ENCODE data around the gene C16orf87.
A peak's percentile ranks its signal among the peaks of the same experiment; 100 is the strongest.

C16orf87 gene

DNA sequence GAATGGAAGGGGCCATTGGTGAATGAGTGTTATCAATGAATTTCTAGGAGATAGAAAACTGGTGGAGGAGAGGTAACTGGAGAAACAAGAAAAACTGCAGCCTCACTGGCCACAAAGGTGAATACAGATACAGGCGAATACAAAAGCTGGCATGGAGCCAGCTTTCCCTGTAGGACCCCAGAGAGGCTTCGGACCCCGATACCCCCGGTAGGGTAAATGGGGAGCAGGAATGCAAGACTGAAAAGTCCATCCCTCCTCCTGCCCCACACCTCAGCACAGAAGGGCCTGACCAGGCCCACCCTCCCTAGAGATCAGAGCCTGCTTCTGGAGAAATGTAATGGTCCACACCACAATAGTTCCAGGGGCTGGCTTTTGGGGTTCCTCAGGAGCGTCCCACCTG is 78.0 kb downstream of the C16orf87 start:
- DNase-seq: no peak

DNA sequence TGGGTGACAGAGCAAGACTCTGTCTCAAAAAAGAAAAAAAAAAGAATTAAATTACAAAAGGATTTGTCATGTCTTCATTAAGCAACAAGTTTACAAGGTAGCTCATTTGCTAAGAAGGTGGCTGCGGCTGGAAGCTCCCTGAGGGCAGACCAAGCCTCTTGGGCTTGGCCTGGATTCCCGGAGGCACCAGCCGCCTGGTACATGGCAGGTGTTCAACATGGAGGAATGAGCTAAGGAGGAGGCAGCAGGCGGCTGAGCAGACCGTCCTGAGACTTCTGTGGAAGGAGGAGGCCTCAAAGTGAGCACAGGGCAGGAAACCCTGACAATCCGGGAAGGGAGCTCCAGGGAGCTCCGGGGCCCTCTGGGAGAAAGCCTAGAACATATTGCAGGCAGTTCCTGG is 79.6 kb downstream of the C16orf87 start:
- DNase-seq: no peak

DNA sequence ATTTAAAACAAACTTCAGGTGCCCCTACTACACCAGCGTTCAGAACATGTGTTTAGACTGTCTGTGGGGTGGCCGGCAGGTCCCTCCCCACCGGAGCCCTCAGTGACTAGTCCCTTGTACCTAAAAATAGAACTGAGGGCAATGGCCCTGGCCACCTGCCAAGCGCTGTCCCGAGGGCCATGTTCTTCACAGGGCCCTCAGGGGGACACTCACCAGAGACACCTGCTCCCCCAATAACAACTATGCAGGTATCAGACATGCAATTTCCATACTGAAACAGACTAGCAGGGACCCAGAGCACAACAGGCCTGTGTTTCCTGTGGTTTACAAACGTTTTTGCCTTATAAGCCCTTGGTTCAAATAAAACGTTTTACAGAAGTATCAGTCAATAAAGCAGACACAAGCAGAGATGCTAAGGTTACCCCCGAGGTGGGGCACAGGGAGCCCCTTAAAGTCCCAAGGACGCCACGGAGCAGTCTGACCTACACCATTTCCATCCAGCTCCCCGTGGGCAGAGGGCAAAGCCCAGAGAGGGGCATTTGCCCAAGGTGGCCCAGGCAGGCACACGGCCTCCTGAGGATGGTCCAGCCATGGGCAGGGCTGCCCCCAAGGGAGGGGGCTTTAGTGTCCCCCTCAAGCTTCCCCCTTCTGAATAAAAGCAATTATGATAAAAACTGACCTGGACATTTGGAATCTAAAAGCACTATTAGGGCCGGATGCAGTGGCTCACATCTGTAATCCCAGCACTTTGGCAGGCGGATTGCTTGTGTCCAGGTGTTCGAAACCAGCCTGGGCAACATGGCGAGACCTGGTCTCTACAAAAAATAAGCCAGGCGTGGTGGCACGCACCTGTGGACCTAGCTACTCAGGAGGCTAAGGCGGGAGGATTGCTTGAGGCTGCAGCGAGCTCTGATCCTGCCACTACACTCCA is 81.9 kb downstream of the C16orf87 start:
- DNase-seq: no peak

DNA sequence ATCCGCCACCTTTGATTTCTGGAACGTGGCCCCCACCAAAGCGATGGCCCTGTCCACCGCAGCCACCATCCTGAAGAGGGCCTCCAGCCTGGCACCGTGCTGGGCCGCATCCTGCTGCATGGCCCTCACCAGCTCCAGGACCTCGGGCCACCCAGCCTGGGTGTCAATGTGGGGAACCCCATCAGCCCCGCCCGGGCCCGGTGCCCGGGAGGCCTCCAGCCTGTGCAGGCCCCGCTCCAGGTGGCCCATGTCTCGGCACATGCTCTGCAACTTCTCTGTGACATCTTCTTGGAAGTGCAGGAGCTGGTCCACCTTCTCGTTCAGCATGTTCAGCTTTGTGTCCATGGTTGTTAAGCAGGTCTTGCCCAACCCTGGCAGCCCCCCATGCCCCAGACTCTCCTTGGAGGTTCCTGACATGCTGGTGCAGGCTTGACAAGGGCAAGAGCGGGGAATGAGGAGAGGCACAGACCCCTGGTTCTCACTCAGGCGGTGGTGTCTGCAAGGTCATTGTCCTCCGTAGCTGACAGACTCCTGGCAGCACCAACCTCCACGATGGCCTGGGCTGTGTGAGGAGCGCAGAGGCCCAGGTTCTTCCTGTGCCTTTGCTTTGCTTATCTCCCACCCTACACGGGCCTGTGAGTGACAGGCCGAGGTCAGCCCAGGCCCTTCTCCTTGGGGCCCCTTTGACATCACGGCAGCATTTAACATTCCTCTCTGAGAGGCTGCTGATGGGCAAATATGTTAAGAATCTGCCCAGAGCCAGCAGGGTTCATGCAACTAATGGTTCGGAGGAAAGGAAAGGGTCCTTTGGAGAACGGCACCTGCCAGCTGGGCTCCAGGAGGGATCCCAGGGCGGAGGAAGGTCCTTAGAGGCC is 83.0 kb downstream of the C16orf87 start, which contains the start of gene MYLK3:
Gene MYLK3, minus strand, starts transcription at position 568 of the 875 bp plus-strand sequence. Its CDS starts 151 bp downstream, at position 417.
- peak; percentile 62 for DNase-seq

DNA sequence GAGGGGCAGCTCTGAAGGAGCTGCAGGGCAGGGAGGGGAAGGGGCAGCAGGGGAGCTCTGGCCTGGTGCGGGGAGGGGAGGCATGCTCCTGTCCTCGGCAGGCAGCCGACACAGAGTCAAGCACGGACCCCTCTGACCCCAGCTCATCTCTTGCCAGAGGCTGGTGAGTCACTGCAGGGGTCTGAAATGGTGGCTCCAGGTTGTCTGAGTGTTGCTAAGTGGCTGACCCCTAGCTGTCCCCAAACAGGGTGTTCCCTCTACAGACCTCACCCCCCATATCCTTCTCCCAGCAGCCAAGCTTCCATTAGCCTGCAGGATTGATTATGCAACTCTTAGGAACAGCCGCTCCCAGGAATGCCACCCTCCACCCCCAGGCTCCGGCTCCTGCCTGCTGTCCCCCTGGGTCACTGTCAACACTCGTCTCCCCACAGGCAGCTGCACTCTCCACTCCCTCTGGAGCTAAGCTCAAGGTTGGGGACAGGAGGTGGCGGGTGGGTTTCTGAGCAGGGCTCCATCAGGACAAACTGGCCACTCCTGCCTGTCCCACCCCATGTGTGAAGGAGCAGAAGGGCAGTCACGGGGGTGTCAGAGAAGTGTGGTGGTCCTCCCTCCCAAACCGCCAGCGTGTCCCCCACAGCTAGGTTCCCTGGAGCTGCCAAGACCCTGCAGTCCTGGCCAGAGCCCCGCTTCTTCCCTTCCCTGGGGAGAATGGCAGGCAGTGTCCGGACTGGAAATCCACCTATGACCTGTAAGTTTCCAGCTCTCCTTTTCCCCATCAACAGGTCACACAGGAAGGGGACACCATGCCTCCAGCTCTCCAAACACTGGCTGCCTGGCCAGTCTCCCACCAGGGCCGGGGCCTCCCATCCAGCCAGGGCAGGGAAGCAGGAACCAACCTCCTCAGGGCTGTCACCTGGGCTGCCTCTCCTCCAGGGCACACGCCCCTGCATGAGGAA is 83.9 kb downstream of the C16orf87 start:
- peak; percentile 42 for DNase-seq

Measured in eye (tissue), 1 donor.